Gastrocnemius medialis (tissue), 4 donors: ENCODE measurements around the gene TBX5. TPM values are rescaled to one million over a fixed set of nuclear protein-coding genes. Genes with fewer than 3 reads are reported as not detected.

ENCODE experiments used
- ATAC-seq, 2 donors: fragments of 150-250 bp; one replicate each; pipeline ENCODE4 v1.9.1; 2016
- DNase-seq, 2 donors: peaks; one replicate each; pipeline ENCODE4 v3.0.0-alpha.2; 2019
- H3K27ac ChIP-seq, 4 donors: fragments of 200-600 bp; sonication (generic); 1 replicate in 1 of 4; 2 replicates in 3 of 4; pipeline ENCODE4 v1.5.1; 2016 to 2018; ENCODE audit warnings: mild to moderate bottlenecking in 2 of 4, moderate library complexity in 1 of 4
- H3K27me3 ChIP-seq, 3 donors: fragments of 200-600 bp; sonication (generic) in 2 of 3; 1 replicate in 1 of 3; 2 replicates in 2 of 3; pipeline versions ENCODE4 v1.5.1 to v1.6.0; 2016 to 2019; ENCODE audit warnings: mild to moderate bottlenecking in 1 of 3, moderate library complexity in 1 of 3
- H3K36me3 ChIP-seq, 2 donors: fragments of 200-600 bp; sonication (generic) in 1 of 2; one replicate each; pipeline ENCODE4 v1.5.1; 2017 to 2018
- H3K4me1 ChIP-seq, 2 donors: fragments of 200-600 bp; sonication (generic) in 1 of 2; one replicate each; pipeline ENCODE4 v1.5.1; 2016 to 2017; ENCODE audit warnings: mild to moderate bottlenecking in 2 of 2
- H3K4me3 ChIP-seq, 4 donors: fragments of 200-600 bp; sonication (generic) in 3 of 4; 1 replicate in 1 of 4; 2 replicates in 3 of 4; pipeline ENCODE4 v1.5.1; 2016 to 2019; ENCODE audit warnings: mild to moderate bottlenecking in 2 of 4
- H3K9me3 ChIP-seq, 3 donors: fragments of 200-600 bp; sonication (generic) in 2 of 3; 1 replicate in 1 of 3; 2 replicates in 2 of 3; pipeline ENCODE4 v1.5.1; 2016 to 2019
- POLR2A ChIP-seq, 2 donors: fragments of 450-650 bp; IDR thresholded peaks; one replicate each; pipeline ENCODE4 v1.6.1; 2017; ENCODE audit warnings: antibody characterized with exemption in 2 of 2, mild to moderate bottlenecking in 2 of 2, moderate library complexity in 2 of 2
- in situ Hi-C, 4 donors: fragments of 200-750 bp; cut with MboI; loops; one replicate each; pipeline versions ENCODE4 v1.15.0 to v1.8.0; 2017; ENCODE audit warnings: low sequenced_read_pairs in 4 of 4
- intact Hi-C: fragments of 100-400 bp; cut with DNase I; formaldehyde crosslinking; loops from one replicate; pipeline ENCODE4 v1.15.1; 2023; ENCODE audit warnings: low total_unique reads
- total RNA-seq, 4 donors: library from RNA; depleted of rRNA; stranded (reverse); fragments of >200 nt; gene quantifications; one replicate each; pipeline versions ENCODE4 v1.1.0 to v1.2.3, GENCODE V29; 2016
- TF ChIP-seq, protein P1 (sequence below), 5 experiments: fragments of 450-650 bp in 3 of 5; fragments of 200-600 bp in 2 of 5; sonication (generic) in 2 of 5; IDR thresholded peaks in 4 of 5; conservative IDR thresholded peaks in 1 of 5; 1 replicate in 4 of 5; 2 replicates in 1 of 5; pipeline ENCODE4 v1.5.1; 2016 to 2019; ENCODE audit warnings: antibody characterized with exemption in 5 of 5, mild to moderate bottlenecking in 3 of 5, moderate library complexity in 3 of 5

TBX5 gene
- total RNA-seq, 4 donors from 2014 or later: not detected

DNA sequence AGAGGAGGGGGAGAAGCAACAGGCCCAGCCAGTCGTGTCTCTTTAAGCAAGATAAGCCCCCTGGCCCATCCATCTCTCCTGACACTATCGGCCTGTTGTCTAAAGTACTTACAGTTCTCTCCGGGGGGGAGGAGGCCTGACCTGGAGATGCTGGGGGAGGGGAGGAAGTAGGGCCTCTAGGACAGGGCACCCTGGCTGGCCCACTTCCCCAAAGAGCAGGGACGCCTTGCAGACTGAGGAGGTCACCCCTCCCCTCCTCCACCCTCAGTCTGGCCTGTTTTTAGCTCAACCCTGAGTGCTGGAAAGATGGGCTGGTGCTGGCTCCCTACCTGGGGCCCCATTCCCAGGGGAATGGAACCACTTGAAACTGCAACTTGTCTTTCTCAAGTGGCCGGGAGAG lies 70.3 kb downstream of the TBX5 start:
- H3K27me3 ChIP-seq: no peaks in the 10 kb centered on the region
- H3K4me3 ChIP-seq: no peak overlapping the region
- ATAC-seq (no peak), DNase-seq (no peak)
- no peaks in the 10 kb centered on the region for H3K9me3 ChIP-seq
- in situ Hi-C loops: no loop called here
- TF ChIP-seq, protein P1, sequence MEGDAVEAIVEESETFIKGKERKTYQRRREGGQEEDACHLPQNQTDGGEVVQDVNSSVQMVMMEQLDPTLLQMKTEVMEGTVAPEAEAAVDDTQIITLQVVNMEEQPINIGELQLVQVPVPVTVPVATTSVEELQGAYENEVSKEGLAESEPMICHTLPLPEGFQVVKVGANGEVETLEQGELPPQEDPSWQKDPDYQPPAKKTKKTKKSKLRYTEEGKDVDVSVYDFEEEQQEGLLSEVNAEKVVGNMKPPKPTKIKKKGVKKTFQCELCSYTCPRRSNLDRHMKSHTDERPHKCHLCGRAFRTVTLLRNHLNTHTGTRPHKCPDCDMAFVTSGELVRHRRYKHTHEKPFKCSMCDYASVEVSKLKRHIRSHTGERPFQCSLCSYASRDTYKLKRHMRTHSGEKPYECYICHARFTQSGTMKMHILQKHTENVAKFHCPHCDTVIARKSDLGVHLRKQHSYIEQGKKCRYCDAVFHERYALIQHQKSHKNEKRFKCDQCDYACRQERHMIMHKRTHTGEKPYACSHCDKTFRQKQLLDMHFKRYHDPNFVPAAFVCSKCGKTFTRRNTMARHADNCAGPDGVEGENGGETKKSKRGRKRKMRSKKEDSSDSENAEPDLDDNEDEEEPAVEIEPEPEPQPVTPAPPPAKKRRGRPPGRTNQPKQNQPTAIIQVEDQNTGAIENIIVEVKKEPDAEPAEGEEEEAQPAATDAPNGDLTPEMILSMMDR (IDR thresholded peaks at IDR 0.05 in 4 of 5, conservative IDR thresholded peaks at IDR 0.05 in 1 of 5): no peak
- TF ChIP-seq POLR2A (IDR thresholded peaks at IDR 0.05): no peak
- no peak overlapping the region for H3K27ac ChIP-seq
- intact Hi-C loops: no loop called here
- no peaks in the 10 kb centered on the region for H3K4me1 ChIP-seq
- H3K36me3 ChIP-seq: no peaks in the 10 kb centered on the region

DNA sequence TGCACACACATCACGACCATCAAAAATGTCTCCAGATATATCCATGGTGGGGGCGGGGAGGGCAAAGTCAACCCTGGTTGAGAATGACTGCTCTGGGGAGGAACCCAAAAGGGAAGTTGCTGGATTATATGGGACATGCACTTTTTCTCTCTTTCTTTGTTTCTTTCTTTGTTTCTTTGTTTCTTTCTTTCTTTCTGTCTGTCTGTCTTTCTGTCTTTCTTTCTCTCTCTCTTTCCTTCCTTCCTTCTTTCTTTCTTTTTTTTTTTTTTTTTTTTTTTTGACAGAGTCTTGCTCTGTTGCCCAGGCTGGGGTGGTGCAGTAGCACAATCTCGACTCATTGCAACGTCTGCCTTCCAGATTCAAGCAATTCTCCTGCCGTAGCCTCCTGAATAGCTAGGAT lies 71.5 kb downstream of the TBX5 start:
- in situ Hi-C loops: no loop called here

DNA sequence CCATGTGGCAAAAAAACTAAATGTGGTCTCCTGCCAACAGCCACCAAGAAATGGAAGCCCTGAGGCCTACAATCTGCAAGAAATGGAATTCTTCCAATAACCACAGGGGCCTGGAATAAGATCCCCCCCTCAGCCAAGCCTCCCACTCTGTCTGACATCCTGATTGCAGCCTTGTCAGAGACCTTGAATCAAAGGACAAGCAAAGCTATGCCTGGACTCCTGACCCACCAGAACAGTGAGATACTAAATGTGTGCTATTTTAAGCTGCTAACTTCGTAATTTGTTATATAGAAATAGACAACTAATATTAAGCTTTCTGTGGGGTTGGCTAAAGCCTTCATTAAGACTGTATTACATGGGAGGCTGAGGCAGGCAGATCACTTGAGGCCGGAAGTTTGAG lies 77.7 kb downstream of the TBX5 start:
- no peaks in the 10 kb centered on the region for H3K27me3 ChIP-seq

More for the DNA sequence above, 71.5 kb downstream of the TBX5 start:
- Histone ChIP-seq H3K4me3 (no peak overlapping the region), H3K9me3 (no peaks in the 10 kb centered on the region), H3K27ac (no peak overlapping the region), H3K27me3 (no peaks in the 10 kb centered on the region), H3K4me1 (no peaks in the 10 kb centered on the region), H3K36me3 (no peaks in the 10 kb centered on the region)
- ATAC-seq: no peak
- intact Hi-C loops: no loop called here
- TF ChIP-seq POLR2A (IDR thresholded peaks at IDR 0.05): no peak
- TF ChIP-seq, protein P1 (IDR thresholded peaks at IDR 0.05 in 4 of 5, conservative IDR thresholded peaks at IDR 0.05 in 1 of 5): no peak
- no peak for DNase-seq

DNA sequence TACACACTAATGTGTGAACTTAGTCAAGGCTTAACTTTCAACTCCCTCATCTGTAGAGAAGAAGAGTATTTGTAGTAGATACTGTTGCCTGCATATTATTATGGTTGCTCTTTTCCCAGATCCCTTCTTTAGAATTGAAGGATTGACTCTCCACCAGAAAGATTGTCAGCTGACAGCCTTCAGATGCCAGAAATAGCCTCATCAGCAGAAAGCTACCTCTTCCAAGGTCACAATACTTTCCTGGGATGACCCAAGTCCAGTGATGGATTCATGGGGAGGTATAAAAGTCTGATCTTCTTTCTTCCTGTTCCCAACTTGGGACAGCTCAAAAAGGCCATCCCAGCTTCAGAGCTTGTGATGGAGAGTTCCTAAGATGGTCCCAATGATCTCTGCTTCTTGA lies 78.2 kb downstream of the TBX5 start:
- ATAC-seq: no peak
- in situ Hi-C loops: no loop called here

More for the DNA sequence above, 77.7 kb downstream of the TBX5 start:
- TF ChIP-seq, protein P1 (IDR thresholded peaks at IDR 0.05 in 4 of 5, conservative IDR thresholded peaks at IDR 0.05 in 1 of 5): no peak
- no peak for TF ChIP-seq POLR2A (IDR thresholded peaks at IDR 0.05)
- DNase-seq (no peak), ATAC-seq (no peak)
- intact Hi-C loops (no loop called here), in situ Hi-C loops (no loop called here)
- Histone ChIP-seq H3K27ac (no peak overlapping the region), H3K36me3 (no peaks in the 10 kb centered on the region), H3K4me1 (no peaks in the 10 kb centered on the region), H3K9me3 (no peaks in the 10 kb centered on the region), H3K4me3 (no peak overlapping the region)

More for the DNA sequence above, 78.2 kb downstream of the TBX5 start:
- no peak overlapping the region for H3K4me3 ChIP-seq
- H3K9me3 ChIP-seq: no peaks in the 10 kb centered on the region
- intact Hi-C loops: no loop called here
- no peaks in the 10 kb centered on the region for H3K36me3 ChIP-seq
- H3K27ac ChIP-seq: no peak overlapping the region
- H3K4me1 ChIP-seq: no peaks in the 10 kb centered on the region
- H3K27me3 ChIP-seq: no peaks in the 10 kb centered on the region
- no peak for DNase-seq
- TF ChIP-seq, protein P1 (IDR thresholded peaks at IDR 0.05 in 4 of 5, conservative IDR thresholded peaks at IDR 0.05 in 1 of 5): no peak
- TF ChIP-seq POLR2A (IDR thresholded peaks at IDR 0.05): no peak
